ENCODE measurements around the gene ARHGEF3.
A peak's percentile ranks its signal among the peaks of the same experiment; 100 is the strongest.

The ARHGEF3 gene

GRCh38 chr3:56796202-56796601 is 5.5 kb downstream of the ARHGEF3 start:
- peak; percentile 70 for DNase-seq (ENCODE audit: low spot score)

GRCh38 chr3:56795829-56796185 is 5.9 kb downstream of the ARHGEF3 start:
- DNase-seq (ENCODE audit: low spot score): no peak

GRCh38 chr3:56795097-56795828 is 6.5 kb downstream of the ARHGEF3 start:
- no peak for DNase-seq (ENCODE audit: low spot score)

- DNase-seq (ENCODE audit: low spot score): no peak
Measured at GRCh38 chr3:56792193-56792592, 9.6 kb downstream of the ARHGEF3 start.

GRCh38 chr3:56790016-56790821 is 11.5 kb downstream of the ARHGEF3 start:
- no peak for DNase-seq (ENCODE audit: low spot score)

GRCh38 chr3:56789076-56789475 is 12.7 kb downstream of the ARHGEF3 start:
- DNase-seq (ENCODE audit: low spot score): no peak

GRCh38 chr3:56788521-56788920 is 13.2 kb downstream of the ARHGEF3 start:
- no peak for DNase-seq (ENCODE audit: low spot score)

- DNase-seq (ENCODE audit: low spot score): no peak
Measured at GRCh38 chr3:56787784-56788256, 13.9 kb downstream of the ARHGEF3 start.

GRCh38 chr3:56787258-56787775 is 14.4 kb downstream of the ARHGEF3 start:
- DNase-seq (ENCODE audit: low spot score): no peak

- DNase-seq (ENCODE audit: low spot score): no peak
Measured at GRCh38 chr3:56785499-56785898, 16.2 kb downstream of the ARHGEF3 start.

GRCh38 chr3:56784448-56785001 is 17.2 kb downstream of the ARHGEF3 start:
- DNase-seq (ENCODE audit: low spot score): no peak

GRCh38 chr3:56783644-56784447 is 17.9 kb downstream of the ARHGEF3 start:
- DNase-seq (ENCODE audit: low spot score): peak; percentile 80

- DNase-seq (ENCODE audit: low spot score): no peak
Measured at GRCh38 chr3:56782906-56783305, 18.8 kb downstream of the ARHGEF3 start.

GRCh38 chr3:56782215-56782614 is 19.5 kb downstream of the ARHGEF3 start:
- DNase-seq (ENCODE audit: low spot score): no peak

GRCh38 chr3:56781762-56782161 is 20.0 kb downstream of the ARHGEF3 start:
- no peak for DNase-seq (ENCODE audit: low spot score)

GRCh38 chr3:56780936-56781335 is 20.8 kb downstream of the ARHGEF3 start:
- no peak for DNase-seq (ENCODE audit: low spot score)

GRCh38 chr3:56778893-56779292 is 22.9 kb downstream of the ARHGEF3 start:
- no peak for DNase-seq (ENCODE audit: low spot score)

GRCh38 chr3:56776556-56776950 is 25.2 kb downstream of the ARHGEF3 start:
- DNase-seq (ENCODE audit: low spot score): no peak

- DNase-seq (ENCODE audit: low spot score): no peak
Measured at GRCh38 chr3:56775838-56776555, 25.8 kb downstream of the ARHGEF3 start.

GRCh38 chr3:56775445-56775837 is 26.3 kb downstream of the ARHGEF3 start:
- peak; percentile 44 for DNase-seq (ENCODE audit: low spot score)

- no peak for DNase-seq (ENCODE audit: low spot score)
Measured at GRCh38 chr3:56773986-56774385, 27.8 kb downstream of the ARHGEF3 start.
